Mesothelial cell of epicardium (in vitro differentiated cells): ENCODE results near the gene SMYD5. TPM values are rescaled to one million over a fixed set of nuclear protein-coding genes. Genes with fewer than 3 reads are reported as not detected.

Experiments
- DNase-seq, 2 experiments: peaks; one replicate each; pipeline ENCODE4 v3.0.0; 2021; ENCODE audit warnings: low spot score in 2 of 2; ENCODE audit not compliant: unreplicated experiment in 2 of 2
- H3K27ac Mint-ChIP-seq: 2 replicates; pipeline ENCODE4 v1.8.0; 2021; ENCODE audit warnings: mixed read lengths
- H3K27me3 Mint-ChIP-seq: 2 replicates; pipeline ENCODE4 v1.8.0; 2021; ENCODE audit warnings: low read depth, mixed read lengths
- H3K36me3 Mint-ChIP-seq: 2 replicates; pipeline ENCODE4 v1.8.0; 2021; ENCODE audit warnings: mixed read lengths
- H3K4me1 Mint-ChIP-seq: 2 replicates; pipeline ENCODE4 v1.8.0; 2021; ENCODE audit warnings: mixed read lengths
- H3K4me3 Mint-ChIP-seq: 2 replicates; pipeline ENCODE4 v1.8.0; 2021; ENCODE audit warnings: mild to moderate bottlenecking, moderate library complexity, mixed read lengths
- H3K9me3 Mint-ChIP-seq: 2 replicates; pipeline ENCODE4 v1.8.0; 2021; ENCODE audit warnings: mixed read lengths
- CTCF ChIP-seq: fragments of 200-600 bp; sonication (generic); IDR thresholded peaks from one replicate; pipeline ENCODE4 v1.5.0; 2021; ENCODE audit warnings: antibody characterized with exemption; ENCODE audit not compliant: unreplicated experiment
- total RNA-seq: library from RNA; stranded (reverse); gene quantifications from 3 replicates; pipeline ENCODE4 v1.2.1, GENCODE V29; 2021

SMYD5 gene
- total RNA-seq, 1 donor from 2014 or later, result 34.2 TPM

GRCh38 chr2:73212448-73213176, 1.4 kb upstream of the SMYD5 start:
- Mint-ChIP-seq H3K4me3 (peak overlapping the region; percentile 89), H3K27ac (no peak overlapping the region), H3K27me3 (peaks cover 24% of the 10 kb centered on the region), H3K9me3 (no peaks in the 10 kb centered on the region), H3K4me1 (peaks cover 21% of the 10 kb centered on the region), H3K36me3 (no peaks in the 10 kb centered on the region)
- TF ChIP-seq CTCF, result peak; percentile 94
- peak; percentile 31 to 78 for DNase-seq

DNA sequence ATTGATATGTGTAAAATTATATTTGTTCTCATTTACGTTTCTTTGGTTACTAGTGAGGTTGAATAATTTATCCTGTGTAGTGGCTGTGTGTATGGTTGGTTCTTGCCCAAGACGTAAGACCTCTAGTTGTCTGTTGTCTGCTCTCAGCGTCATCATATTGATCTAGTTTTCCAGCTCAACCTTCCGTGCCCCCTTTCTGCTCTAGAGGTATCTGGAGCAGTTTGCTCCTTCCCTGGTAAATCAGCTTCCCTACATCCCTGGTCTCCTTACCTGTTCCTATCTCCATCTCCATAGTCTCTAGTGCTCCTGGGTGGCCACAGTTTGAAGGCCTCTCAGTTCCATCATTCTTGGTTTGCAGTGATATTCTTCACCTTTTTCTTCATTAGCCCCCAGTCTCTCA, 1.2 kb downstream of the SMYD5 start:
- no peak for DNase-seq
- peak overlapping the region; percentile 37 for H3K27ac Mint-ChIP-seq
- TF ChIP-seq CTCF, result no peak
- H3K4me3 Mint-ChIP-seq, result peak overlapping the region; percentile 89
- peaks cover 3% of the 10 kb centered on the region for H3K27me3 Mint-ChIP-seq
- H3K9me3 Mint-ChIP-seq, result no peaks in the 10 kb centered on the region
- H3K36me3 Mint-ChIP-seq, result no peaks in the 10 kb centered on the region
- peaks cover 21% of the 10 kb centered on the region for H3K4me1 Mint-ChIP-seq

DNA sequence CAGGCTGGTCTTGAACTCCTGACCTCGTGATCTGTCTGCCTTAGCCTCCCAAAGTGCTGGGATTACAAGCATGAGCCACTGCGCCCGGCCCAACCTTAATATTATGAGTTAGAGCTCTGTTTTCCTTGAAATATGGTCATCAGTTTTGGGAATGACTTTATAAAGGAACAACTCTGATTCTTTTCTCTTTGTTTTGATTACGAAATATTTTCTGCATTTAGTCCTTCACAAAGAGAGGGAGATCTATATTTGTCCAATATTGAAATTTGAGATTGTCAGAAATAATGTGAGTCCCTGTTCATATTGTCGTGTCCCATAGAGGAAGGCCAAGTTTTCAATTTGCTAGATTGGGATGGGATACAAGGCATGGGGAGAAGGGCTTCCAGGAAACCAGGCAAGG, 3.1 kb downstream of the SMYD5 start:
- H3K9me3 Mint-ChIP-seq, result no peaks in the 10 kb centered on the region
- no peak for DNase-seq
- no peak for TF ChIP-seq CTCF
- peaks cover 5% of the 10 kb centered on the region for H3K36me3 Mint-ChIP-seq
- no peak overlapping the region for H3K27ac Mint-ChIP-seq
- peaks cover 21% of the 10 kb centered on the region for H3K4me1 Mint-ChIP-seq
- H3K27me3 Mint-ChIP-seq, result no peaks in the 10 kb centered on the region
- no peak overlapping the region for H3K4me3 Mint-ChIP-seq

- no peak for TF ChIP-seq CTCF
- H3K4me3 Mint-ChIP-seq, result no peak overlapping the region
- H3K36me3 Mint-ChIP-seq, result peaks cover 7% of the 10 kb centered on the region
- peaks cover 18% of the 10 kb centered on the region for H3K4me1 Mint-ChIP-seq
- no peaks in the 10 kb centered on the region for H3K27me3 Mint-ChIP-seq
- no peak overlapping the region for H3K27ac Mint-ChIP-seq
- DNase-seq, result no peak
- H3K9me3 Mint-ChIP-seq, result no peaks in the 10 kb centered on the region
Measured at GRCh38 chr2:73217826-73218225, 3.8 kb downstream of the SMYD5 start.

DNA sequence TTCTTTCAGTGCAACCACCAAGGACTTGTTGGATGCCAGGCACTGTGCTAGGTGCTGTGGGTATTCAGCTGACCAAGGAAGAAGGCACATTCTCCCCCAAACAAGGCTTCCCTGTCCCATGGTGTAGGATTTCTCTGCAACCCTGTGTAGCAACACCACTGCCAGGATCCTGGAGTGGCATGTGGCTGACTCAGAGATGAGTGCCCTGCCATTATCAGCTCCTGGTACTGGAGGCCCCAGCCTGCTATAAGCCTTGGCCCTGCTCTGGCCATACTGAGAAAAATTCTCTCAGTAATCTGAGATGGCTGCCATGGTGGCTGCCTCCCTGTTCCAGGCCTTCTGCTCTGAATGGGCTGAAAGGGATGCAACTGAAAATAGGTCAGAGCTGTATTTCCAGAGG, 4.3 kb downstream of the SMYD5 start:
- TF ChIP-seq CTCF, result no peak
- H3K4me3 Mint-ChIP-seq, result no peak overlapping the region
- H3K4me1 Mint-ChIP-seq, result peaks cover 18% of the 10 kb centered on the region
- H3K36me3 Mint-ChIP-seq, result peaks cover 7% of the 10 kb centered on the region
- no peak for DNase-seq
- H3K27me3 Mint-ChIP-seq, result no peaks in the 10 kb centered on the region
- H3K27ac Mint-ChIP-seq, result no peak overlapping the region
- H3K9me3 Mint-ChIP-seq, result no peaks in the 10 kb centered on the region

- Mint-ChIP-seq H3K4me1 (no peaks in the 10 kb centered on the region), H3K27ac (no peak overlapping the region), H3K4me3 (no peak overlapping the region), H3K9me3 (no peaks in the 10 kb centered on the region), H3K27me3 (no peaks in the 10 kb centered on the region), H3K36me3 (peaks cover 9% of the 10 kb centered on the region)
- TF ChIP-seq CTCF, result no peak
- DNase-seq, result no peak
Measured at GRCh38 chr2:73223821-73224220, 9.8 kb downstream of the SMYD5 start.
